Neural progenitor cell (in vitro differentiated cells): ENCODE results near the gene PKN1. TPM values are rescaled to one million over a fixed set of nuclear protein-coding genes. Genes with fewer than 3 reads are reported as not detected.

Experiments
- DNase-seq: peaks from one replicate; pipeline ENCODE4 v3.0.0-alpha.2; 2016; ENCODE audit warnings: low spot score
- H2AFZ ChIP-seq: fragments of 200-600 bp; sonication (generic); replicated peaks from 2 replicates; pipeline ENCODE4 v1.6.1; 2016; ENCODE audit warnings: antibody characterized with exemption
- H3F3A ChIP-seq: fragments of 200-600 bp; sonication (generic); 2 replicates; pipeline ENCODE4 v1.6.1; 2016; ENCODE audit warnings: antibody characterized with exemption, low read depth
- H3K27ac ChIP-seq: fragments of 200-600 bp; sonication (generic); 2 replicates; pipeline ENCODE4 v1.5.1; 2016; ENCODE audit warnings: mild to moderate bottlenecking
- H3K27me3 ChIP-seq: fragments of 200-600 bp; sonication (generic); 2 replicates; pipeline ENCODE4 v1.6.1; 2016; ENCODE audit warnings: mild to moderate bottlenecking, moderate library complexity
- H3K36me3 ChIP-seq: fragments of 200-600 bp; sonication (generic); 2 replicates; pipeline ENCODE4 v1.5.1; 2016
- H3K4me1 ChIP-seq: fragments of 200-600 bp; sonication (generic); 2 replicates; pipeline ENCODE4 v1.6.1; 2016; ENCODE audit warnings: mixed run types
- H3K4me2 ChIP-seq: fragments of 200-600 bp; sonication (generic); 2 replicates; pipeline ENCODE4 v1.6.1; 2016
- H3K4me3 ChIP-seq: fragments of 200-600 bp; sonication (generic); 2 replicates; pipeline ENCODE4 v1.5.1; 2016
- H3K79me2 ChIP-seq: fragments of 200-600 bp; sonication (generic); 2 replicates; pipeline ENCODE4 v1.6.1; 2016; ENCODE audit warnings: low read depth
- H3K9ac ChIP-seq: fragments of 200-600 bp; sonication (generic); 2 replicates; pipeline ENCODE4 v1.6.1; 2016
- H3K9me3 ChIP-seq: fragments of 200-600 bp; sonication (generic); 2 replicates; pipeline ENCODE4 v1.5.1; 2016; ENCODE audit warnings: low read depth
- H4K20me1 ChIP-seq: fragments of 200-600 bp; sonication (generic); 2 replicates; pipeline ENCODE4 v1.6.1; 2016; ENCODE audit warnings: low read depth
- H3K27ac Mint-ChIP-seq: 3 replicates; pipeline ENCODE4 v1.8.0; 2021; ENCODE audit warnings: mixed read lengths
- H3K27me3 Mint-ChIP-seq: 2 replicates; pipeline ENCODE4 v1.8.0; 2022; ENCODE audit warnings: low read depth, mild to moderate bottlenecking, inconsistent platforms, moderate library complexity, mixed read lengths; ENCODE audit not compliant: insufficient read depth
- H3K36me3 Mint-ChIP-seq: 3 replicates; pipeline ENCODE4 v1.8.0; 2021; ENCODE audit warnings: mixed read lengths
- H3K4me1 Mint-ChIP-seq: 3 replicates; pipeline ENCODE4 v1.8.0; 2021; ENCODE audit warnings: mixed read lengths
- H3K4me3 Mint-ChIP-seq: 3 replicates; pipeline ENCODE4 v1.8.0; 2021; ENCODE audit warnings: mild to moderate bottlenecking, moderate library complexity, mixed read lengths
- H3K9me3 Mint-ChIP-seq: 3 replicates; pipeline ENCODE4 v1.8.0; 2020; ENCODE audit warnings: mixed read lengths
- CTCF ChIP-seq: fragments of 200-600 bp; sonication (generic); IDR thresholded peaks from 2 replicates; pipeline ENCODE4 v1.5.1; 2017; ENCODE audit warnings: antibody characterized with exemption, mild to moderate bottlenecking
- EZH2 ChIP-seq: fragments of 200-600 bp; sonication (generic); IDR thresholded peaks from 2 replicates; pipeline ENCODE4 v1.6.1; 2017; ENCODE audit warnings: antibody characterized with exemption, mild to moderate bottlenecking, moderate library complexity
- EZH2phosphoT487 ChIP-seq: fragments of 200-600 bp; sonication (generic); IDR thresholded peaks from 2 replicates; pipeline ENCODE4 v1.6.1; 2017; ENCODE audit warnings: antibody characterized with exemption
- total RNA-seq: library from RNA; depleted of rRNA; stranded (reverse); fragments of >200 nt; gene quantifications from 2 replicates; pipeline ENCODE4 v1.2.3, GENCODE V29; 2015; ENCODE audit warnings: low replicate concordance

Gene PKN1
- total RNA-seq, 1 donor from 2014 or later = 29.0 TPM

GRCh38 chr19:14418856-14419105 lies 14.3 kb upstream of the PKN1 start:
- peak overlapping the region; percentile 97 for H3K4me3 Mint-ChIP-seq
- TF ChIP-seq EZH2phosphoT487 = no peak
- no peak for TF ChIP-seq CTCF
- no peak for TF ChIP-seq EZH2
- Histone ChIP-seq H3K4me1 (peaks cover 13% of the 10 kb centered on the region), H3K4me3 (peak overlapping the region; percentile 78), H3K79me2 (peaks cover 51% of the 10 kb centered on the region), H3K4me2 (peak overlapping the region; percentile 84), H4K20me1 (peaks cover 50% of the 10 kb centered on the region), H3K9me3 (no peaks in the 10 kb centered on the region), H3F3A (peaks cover 18% of the 10 kb centered on the region), H3K9ac (peak overlapping the region; percentile 45), H3K27ac (no peak overlapping the region), H3K27me3 (no peaks in the 10 kb centered on the region), H3K36me3 (no peaks in the 10 kb centered on the region), H2AFZ (no peak overlapping the region)
- peak overlapping the region; percentile 90 for H3K27ac Mint-ChIP-seq
- peaks cover 16% of the 10 kb centered on the region for H3K36me3 Mint-ChIP-seq
- H3K4me1 Mint-ChIP-seq = peaks cover 34% of the 10 kb centered on the region
- peaks cover 8% of the 10 kb centered on the region for H3K27me3 Mint-ChIP-seq
- DNase-seq = peak; percentile 93
- no peaks in the 10 kb centered on the region for H3K9me3 Mint-ChIP-seq

GRCh38 chr19:14419106-14419813 lies 13.8 kb upstream of the PKN1 start, which contains the start of gene DDX39A:
Gene DDX39A (minus strand): TSS chr19:14419341. CDS start chr19:14413220, 6,121 bp downstream.
- peaks cover 16% of the 10 kb centered on the region for H3K36me3 Mint-ChIP-seq
- no peak for TF ChIP-seq CTCF
- TF ChIP-seq EZH2phosphoT487 = no peak
- TF ChIP-seq EZH2 = no peak

GRCh38 chr19:14425696-14426138 lies 7.4 kb upstream of the PKN1 start:
- Histone ChIP-seq H3K4me3 (no peak overlapping the region), H3K27ac (no peak overlapping the region), H2AFZ (peak overlapping the region; percentile 18), H3K4me2 (no peak overlapping the region), H3K27me3 (peaks cover 4% of the 10 kb centered on the region), H3K79me2 (no peaks in the 10 kb centered on the region), H3K4me1 (no peaks in the 10 kb centered on the region), H3K9ac (no peak overlapping the region), H3F3A (peaks cover 5% of the 10 kb centered on the region), H3K9me3 (no peaks in the 10 kb centered on the region), H3K36me3 (no peaks in the 10 kb centered on the region), H4K20me1 (no peaks in the 10 kb centered on the region)
- Mint-ChIP-seq H3K4me3 (no peak overlapping the region), H3K36me3 (no peaks in the 10 kb centered on the region), H3K27ac (peak overlapping the region; percentile 61), H3K9me3 (no peaks in the 10 kb centered on the region), H3K4me1 (peaks cover 4% of the 10 kb centered on the region), H3K27me3 (peaks cover 8% of the 10 kb centered on the region)
- TF ChIP-seq CTCF (no peak), EZH2phosphoT487 (no peak), EZH2 (no peak)
- no peak for DNase-seq

More at GRCh38 chr19:14419106-14419813, 13.8 kb upstream of the PKN1 start, which contains the start of gene DDX39A:
- peak within 1 kb of the TSS; percentile 78 for H3K4me3 ChIP-seq
- H4K20me1 ChIP-seq = peaks cover 46% of the 10 kb centered on the region
- H3K36me3 ChIP-seq = no peaks in the 10 kb centered on the region
- peaks cover 46% of the 10 kb centered on the region for H3K79me2 ChIP-seq
- peak within 1 kb of the TSS; percentile 90 for H3K27ac Mint-ChIP-seq
- peak; percentile 99 for DNase-seq
- peaks cover 13% of the 10 kb centered on the region for H3K4me1 ChIP-seq
- peaks cover 18% of the 10 kb centered on the region for H3F3A ChIP-seq
- no peaks in the 10 kb centered on the region for H3K27me3 ChIP-seq
- peak within 1 kb of the TSS; percentile 77 for H2AFZ ChIP-seq
- H3K9ac ChIP-seq = peak within 1 kb of the TSS; percentile 45
- H3K9me3 ChIP-seq = no peaks in the 10 kb centered on the region
- peak within 1 kb of the TSS; percentile 84 for H3K4me2 ChIP-seq
- H3K4me1 Mint-ChIP-seq = peaks cover 32% of the 10 kb centered on the region
- H3K27ac ChIP-seq = peak within 1 kb of the TSS; percentile 66
- peaks cover 8% of the 10 kb centered on the region for H3K27me3 Mint-ChIP-seq
- no peaks in the 10 kb centered on the region for H3K9me3 Mint-ChIP-seq
- H3K4me3 Mint-ChIP-seq = peak within 1 kb of the TSS; percentile 97
